ENCODE data around the gene RIPK4. TPM values are rescaled to one million over a fixed set of nuclear protein-coding genes. Genes with fewer than 3 reads are reported as not detected.
"Not testable (repeated sequence)": the region's sequence is repeated elsewhere in the genome, so short reads cannot be mapped to it uniquely, and the experiment has no call there.

Gene RIPK4
- polyA plus RNA-seq, 3 donors: 0.05 to 0.09 TPM; not detected in 1

GRCh38 chr21:41792711-41793110 is 25.9 kb upstream of the RIPK4 start:
- Histone ChIP-seq H2AFZ (ENCODE audit: insufficient read depth, low read depth, low read length, poor library complexity, severe bottlenecking) (no peak overlapping the region), H3K27ac (ENCODE audit: low read depth in 1 of 2, low read length in 2 of 2) (no peak overlapping the region), H3K36me3 (replicated peaks in 1 of 2; ENCODE audit: control insufficient read depth in 1 of 2, insufficient read depth in 2 of 2, low read length in 2 of 2) (no peaks in the 10 kb centered on the region), H3K4me2 (replicated peaks; ENCODE audit: extremely low read depth, low read length, poor library complexity, severe bottlenecking) (no peak overlapping the region), H3K79me2 (ENCODE audit: insufficient read depth, low read length) (no peaks in the 10 kb centered on the region), H3K27me3 (ENCODE audit: control insufficient read depth in 2 of 2, insufficient read depth in 2 of 2, low read length in 2 of 2) (no peaks in the 10 kb centered on the region), H4K20me1 (ENCODE audit: insufficient read depth, low read length) (no peaks in the 10 kb centered on the region), H3K4me1 (ENCODE audit: control insufficient read depth in 1 of 2, insufficient read depth in 2 of 2, low read length in 2 of 2) (no peaks in the 10 kb centered on the region), H3K4me3 (replicated peaks in 1 of 3; ENCODE audit: low read depth in 2 of 3, low read length in 3 of 3) (no peak overlapping the region), H3K9me3 (replicated peaks in 1 of 2; ENCODE audit: control insufficient read depth in 1 of 2, insufficient read depth in 1 of 2, low read length in 2 of 2) (peaks cover 9 to 11% of the 10 kb centered on the region in 2 donors), H3K9ac (ENCODE audit: insufficient read depth, low read length, poor library complexity, severe bottlenecking) (no peak overlapping the region)
- Mint-ChIP-seq H3K27ac (no peak overlapping the region), H3K9me3 (peaks cover 8 to 27% (median 19%) of the 10 kb centered on the region in 7 donors), H3K36me3 (peaks cover 0 to under 1% of the 10 kb centered on the region in 2 donors), H3K4me1 (no peaks in the 10 kb centered on the region), H3K27me3 (ENCODE audit: low read depth in 3 of 3) (peaks cover 4 to 23% (median 8%) of the 10 kb centered on the region in 3 donors), H3K4me3 (no peak overlapping the region)
- intact Hi-C loops (cut with micrococcal nuclease): no loop called here
- no peak for DNase-seq
- no peak for TF ChIP-seq CTCF (IDR thresholded peaks at IDR 0.05)
- no CpG with 5 or more reads among the region's 3 CpGs for WGBS (ENCODE audit: insufficient coverage)

GRCh38 chr21:41786509-41786987 is 19.7 kb upstream of the RIPK4 start:
- no peaks in the 10 kb centered on the region for H3K9me3 ChIP-seq (replicated peaks in 1 of 2; ENCODE audit: control insufficient read depth in 1 of 2, insufficient read depth in 1 of 2, low read length in 2 of 2)
- H3K36me3 ChIP-seq (replicated peaks in 1 of 2; ENCODE audit: control insufficient read depth in 1 of 2, insufficient read depth in 2 of 2, low read length in 2 of 2): no peaks in the 10 kb centered on the region
- H3K79me2 ChIP-seq (ENCODE audit: insufficient read depth, low read length): no peaks in the 10 kb centered on the region
- H3K4me1 ChIP-seq (ENCODE audit: control insufficient read depth in 1 of 2, insufficient read depth in 2 of 2, low read length in 2 of 2): no peaks in the 10 kb centered on the region
- no peak for DNase-seq
- H3K27me3 Mint-ChIP-seq (ENCODE audit: low read depth in 3 of 3): peaks cover 12 to 41% (median 37%) of the 10 kb centered on the region in 3 donors
- H3K9ac ChIP-seq (ENCODE audit: insufficient read depth, low read length, poor library complexity, severe bottlenecking): no peak overlapping the region
- no peak overlapping the region for H3K27ac Mint-ChIP-seq
- no peaks in the 10 kb centered on the region for H4K20me1 ChIP-seq (ENCODE audit: insufficient read depth, low read length)
- no peak overlapping the region for H3K4me2 ChIP-seq (replicated peaks; ENCODE audit: extremely low read depth, low read length, poor library complexity, severe bottlenecking)
- no peak for TF ChIP-seq CTCF (IDR thresholded peaks at IDR 0.05)
- no peaks in the 10 kb centered on the region for H3K36me3 Mint-ChIP-seq
- no peak overlapping the region for H3K4me3 ChIP-seq (replicated peaks in 1 of 3; ENCODE audit: low read depth in 2 of 3, low read length in 3 of 3)
- H2AFZ ChIP-seq (ENCODE audit: insufficient read depth, low read depth, low read length, poor library complexity, severe bottlenecking): no peak overlapping the region
- H3K27me3 ChIP-seq (ENCODE audit: control insufficient read depth in 2 of 2, insufficient read depth in 2 of 2, low read length in 2 of 2): peaks cover 12 to 21% of the 10 kb centered on the region in 2 donors
- H3K27ac ChIP-seq (ENCODE audit: low read depth in 1 of 2, low read length in 2 of 2): no peak overlapping the region
- peaks cover 8% of the 10 kb centered on the region for H3K4me1 Mint-ChIP-seq
- peaks cover 0 to 5% (median 1%) of the 10 kb centered on the region in 7 donors for H3K9me3 Mint-ChIP-seq
- intact Hi-C loops (cut with micrococcal nuclease): no loop called here
- 85% methylated on average over 9 of the region's 13 CpGs for WGBS (ENCODE audit: insufficient coverage)
- H3K4me3 Mint-ChIP-seq: no peak overlapping the region

GRCh38 chr21:41785262-41785661 is 18.4 kb upstream of the RIPK4 start:
- H3K27ac ChIP-seq (ENCODE audit: low read depth in 1 of 2, low read length in 2 of 2); H3K27ac Mint-ChIP-seq; H3K4me1 Mint-ChIP-seq; intact Hi-C loops (cut with micrococcal nuclease); H3K36me3 ChIP-seq (replicated peaks in 1 of 2; ENCODE audit: control insufficient read depth in 1 of 2, insufficient read depth in 2 of 2, low read length in 2 of 2); DNase-seq; H2AFZ ChIP-seq (ENCODE audit: insufficient read depth, low read depth, low read length, poor library complexity, severe bottlenecking); H3K4me1 ChIP-seq (ENCODE audit: control insufficient read depth in 1 of 2, insufficient read depth in 2 of 2, low read length in 2 of 2); H3K36me3 Mint-ChIP-seq; H3K9ac ChIP-seq (ENCODE audit: insufficient read depth, low read length, poor library complexity, severe bottlenecking); H3K4me3 ChIP-seq (replicated peaks in 1 of 3; ENCODE audit: low read depth in 2 of 3, low read length in 3 of 3); H4K20me1 ChIP-seq (ENCODE audit: insufficient read depth, low read length); H3K79me2 ChIP-seq (ENCODE audit: insufficient read depth, low read length); H3K4me2 ChIP-seq (replicated peaks; ENCODE audit: extremely low read depth, low read length, poor library complexity, severe bottlenecking); H3K9me3 ChIP-seq (replicated peaks in 1 of 2; ENCODE audit: control insufficient read depth in 1 of 2, insufficient read depth in 1 of 2, low read length in 2 of 2); H3K9me3 Mint-ChIP-seq; H3K4me3 Mint-ChIP-seq: not testable (repeated sequence)
- peaks cover 16 to 49% (median 48%) of the 10 kb centered on the region in 3 donors for H3K27me3 Mint-ChIP-seq (ENCODE audit: low read depth in 3 of 3)
- H3K27me3 ChIP-seq (ENCODE audit: control insufficient read depth in 2 of 2, insufficient read depth in 2 of 2, low read length in 2 of 2): peaks cover 12 to 29% of the 10 kb centered on the region in 2 donors
- WGBS (ENCODE audit: insufficient coverage): 90% methylated on average over 6 of the region's 12 CpGs
